OCI-LY3 (cell line): ENCODE results near the gene UNC79.

ENCODE experiments used
- CTCF ChIP-seq: fragments of 200-600, 300-600 bp; sonication (generic); IDR thresholded peaks from 2 replicates; pipeline ENCODE4 v1.5.1; 2014; ENCODE audit warnings: antibody characterized with exemption, low read length, low read depth
- EZH2phosphoT487 ChIP-seq: fragments of 200-600 bp; shearing (Covaris generic); IDR thresholded peaks from 2 replicates; pipeline ENCODE4 v1.6.1; 2018; ENCODE audit warnings: antibody characterized with exemption, mixed run types, low read depth

GRCh38 chr14:93579178-93579577 is 148.4 kb downstream of the UNC79 start:
- no peak for TF ChIP-seq CTCF
- TF ChIP-seq EZH2phosphoT487: no peak
